H1 (cell line): ENCODE results near the gene CHPF2. TPM values are rescaled to one million over a fixed set of nuclear protein-coding genes. Genes with fewer than 3 reads are reported as not detected.

Experiments used
- CTCF ChIA-PET: fragments of 300-600 bp; sonication (Branson Sonifier 250); formaldehyde crosslinking; loops from one replicate; lab custom pipeline; 2021; ENCODE audit not compliant: partially characterized antibody; lab: Charles Lee
- POLR2A ChIA-PET: fragments of 300-600 bp; sonication (Branson Sonifier 250); formaldehyde crosslinking; loops from one replicate; lab custom pipeline; 2021; ENCODE audit warnings: inconsistent platforms; ENCODE audit not compliant: partially characterized antibody; lab: Charles Lee
- DNase-seq, 2 experiments: peaks; one replicate each; pipeline versions ENCODE4 v3.0.0 to v3.0.0-alpha.2; 2010 to 2022; ENCODE audit warnings: low spot score in 2 of 2, low read depth in 1 of 2, mixed read lengths in 1 of 2
- FAIRE-seq: peaks from 2 replicates; lab custom pipeline; 2011; peaks lifted over from hg19 to GRCh38; lab: Jason Lieb, UNC
- H2AFZ ChIP-seq: 2 replicates; pipeline ENCODE4 v1.8.1; 2012; ENCODE audit warnings: low read length, inconsistent platforms
- H2AK5ac ChIP-seq: 2 replicates; pipeline ENCODE4 v1.6.1; 2013; ENCODE audit warnings: low read depth, low read length
- H2BK120ac ChIP-seq: replicated peaks from 2 replicates; pipeline ENCODE3; 2013; ENCODE audit warnings: low read depth, low read length, inconsistent platforms
- H2BK12ac ChIP-seq: 2 replicates; pipeline ENCODE4 v1.6.1; 2013; ENCODE audit warnings: low read depth, low read length
- H2BK15ac ChIP-seq: 2 replicates; pipeline ENCODE4 v1.6.1; 2013; ENCODE audit warnings: low read length
- H2BK20ac ChIP-seq: 2 replicates; pipeline ENCODE4 v1.6.1; 2013; ENCODE audit warnings: low read length
- H2BK5ac ChIP-seq: 2 replicates; pipeline ENCODE4 v1.6.1; 2013; ENCODE audit warnings: low read depth, low read length
- H3K14ac ChIP-seq: 2 replicates; pipeline ENCODE4 v1.6.1; 2013; ENCODE audit warnings: inconsistent platforms; ENCODE audit not compliant: insufficient read length
- H3K18ac ChIP-seq: 2 replicates; pipeline ENCODE4 v1.6.1; 2013; ENCODE audit warnings: low read length; ENCODE audit errors: extremely low read depth
- H3K23ac ChIP-seq: 2 replicates; pipeline ENCODE4 v1.6.1; 2013; ENCODE audit warnings: inconsistent platforms; ENCODE audit not compliant: insufficient read length
- H3K23me2 ChIP-seq: 2 replicates; pipeline ENCODE4 v1.6.1; 2013; ENCODE audit warnings: low read depth, low read length
- H3K27ac ChIP-seq: 2 replicates; pipeline ENCODE4 v1.6.1; 2011; ENCODE audit warnings: low read depth, low read length, inconsistent platforms
- H3K27me3 ChIP-seq, 4 experiments: replicated peaks in 1 of 4; 1 replicate in 1 of 4; 2 replicates in 3 of 4; pipeline versions ENCODE4 v1.6.1 to v1.8.1; 2011 to 2013; ENCODE audit warnings: low read length in 3 of 4, mild to moderate bottlenecking in 3 of 4, inconsistent platforms in 2 of 4, mixed read lengths in 2 of 4, moderate library complexity in 1 of 4; ENCODE audit not compliant: control insufficient read depth in 3 of 4, insufficient read depth in 3 of 4; ENCODE audit errors: extremely low read depth in 1 of 4
- H3K36me3 ChIP-seq, 4 experiments: 2 replicates each; pipeline versions ENCODE4 v1.6.1 to v1.8.1; 2011 to 2013; ENCODE audit warnings: mild to moderate bottlenecking in 4 of 4, low read length in 3 of 4, moderate library complexity in 2 of 4, control low read depth in 1 of 4, inconsistent platforms in 1 of 4; ENCODE audit not compliant: insufficient read depth in 4 of 4, control insufficient read depth in 2 of 4
- H3K4ac ChIP-seq: replicated peaks from 2 replicates; pipeline ENCODE3; 2013; ENCODE audit warnings: low read length, low read depth, mixed read lengths, inconsistent platforms; ENCODE audit not compliant: insufficient read length
- H3K4me1 ChIP-seq, 4 experiments: replicated peaks in 1 of 4; 1 replicate in 1 of 4; 2 replicates in 3 of 4; pipeline versions ENCODE4 v1.6.1 to v1.8.1; 2011 to 2013; ENCODE audit warnings: low read length in 3 of 4, inconsistent platforms in 2 of 4, mixed read lengths in 1 of 4; ENCODE audit not compliant: insufficient read depth in 4 of 4, control insufficient read depth in 3 of 4
- H3K4me2 ChIP-seq, 2 experiments: 2 replicates each; pipeline versions ENCODE4 v1.6.1 to v1.8.1; 2011 to 2013; ENCODE audit warnings: low read depth in 2 of 2, low read length in 2 of 2, control low read depth in 1 of 2, inconsistent platforms in 1 of 2, mild to moderate bottlenecking in 1 of 2; ENCODE audit not compliant: insufficient read depth in 1 of 2
- H3K4me3 ChIP-seq, 4 experiments: fragments of 200-600, 300-600 bp in 1 of 4; sonication (generic), shearing (Covaris generic), sonication (Bioruptor Twin) in 1 of 4; 2 replicates each; pipeline versions ENCODE4 v1.5.1 to v1.8.1; 2011 to 2016; ENCODE audit warnings: low read length in 4 of 4, low read depth in 3 of 4, control low read depth in 2 of 4, inconsistent platforms in 2 of 4, mild to moderate bottlenecking in 2 of 4, mixed read lengths in 1 of 4, moderate library complexity in 1 of 4; ENCODE audit not compliant: insufficient read depth in 2 of 4; ENCODE audit errors: extremely low read depth in 1 of 4
- H3K56ac ChIP-seq: replicated peaks from 2 replicates; pipeline ENCODE3; 2013; ENCODE audit warnings: low read depth, mild to moderate bottlenecking, mixed read lengths, low read length, inconsistent platforms; ENCODE audit not compliant: insufficient read length
- H3K79me1 ChIP-seq: 2 replicates; pipeline ENCODE4 v1.6.1; 2013; ENCODE audit warnings: low read depth, low read length, control low read depth
- H3K79me2 ChIP-seq, 2 experiments: 2 replicates each; pipeline versions ENCODE4 v1.6.1 to v1.8.1; 2012 to 2013; ENCODE audit warnings: low read length in 2 of 2, mild to moderate bottlenecking in 2 of 2, inconsistent platforms in 1 of 2; ENCODE audit not compliant: insufficient read depth in 2 of 2, control insufficient read depth in 1 of 2
- H3K9ac ChIP-seq, 4 experiments: replicated peaks in 1 of 4; 1 replicate in 1 of 4; 2 replicates in 3 of 4; pipeline versions ENCODE4 v1.6.1 to v1.8.1; 2011 to 2013; ENCODE audit warnings: low read depth in 3 of 4, low read length in 3 of 4, control low read depth in 2 of 4, mild to moderate bottlenecking in 2 of 4, moderate library complexity in 2 of 4, inconsistent platforms in 1 of 4; ENCODE audit errors: extremely low read depth in 1 of 4
- H3K9me3 ChIP-seq, 2 experiments: 2 replicates each; pipeline versions ENCODE4 v1.6.1 to v1.8.1; 2012 to 2013; ENCODE audit warnings: mild to moderate bottlenecking in 2 of 2, moderate library complexity in 2 of 2, control low read depth in 1 of 2, inconsistent platforms in 1 of 2, low read depth in 1 of 2, low read length in 1 of 2, mixed read lengths in 1 of 2; ENCODE audit not compliant: insufficient read depth in 2 of 2
- H4K20me1 ChIP-seq, 2 experiments: replicated peaks in 1 of 2; 2 replicates each; pipeline versions ENCODE3 to v1.8.1; 2011 to 2013; ENCODE audit warnings: inconsistent platforms in 2 of 2, low read length in 2 of 2, mild to moderate bottlenecking in 1 of 2; ENCODE audit not compliant: insufficient read depth in 2 of 2, control insufficient read depth in 1 of 2
- H4K5ac ChIP-seq: 2 replicates; pipeline ENCODE4 v1.6.1; 2013; ENCODE audit warnings: low read length, low read depth, mixed read lengths, inconsistent platforms; ENCODE audit not compliant: insufficient read length
- H4K8ac ChIP-seq: 2 replicates; pipeline ENCODE4 v1.8.0; 2013; ENCODE audit warnings: mild to moderate bottlenecking, moderate library complexity, low read length, inconsistent platforms; ENCODE audit not compliant: insufficient read depth; ENCODE audit errors: extremely low read depth
- H4K91ac ChIP-seq: replicated peaks from 2 replicates; pipeline ENCODE3; 2013; ENCODE audit warnings: low read length, mixed read lengths, inconsistent platforms; ENCODE audit not compliant: insufficient read length
- BCL11A ChIP-seq, 2 experiments: IDR thresholded peaks; one replicate each; pipeline ENCODE4 v1.6.1; 2011; ENCODE audit warnings: low read depth in 2 of 2, low read length in 2 of 2, mild to moderate bottlenecking in 2 of 2
- CEBPB ChIP-seq: IDR thresholded peaks from 2 replicates; pipeline ENCODE4 v1.6.1; 2012; ENCODE audit warnings: low read depth, low read length
- CTBP2 ChIP-seq: IDR thresholded peaks from 2 replicates; pipeline ENCODE4 v1.7.0; 2011; ENCODE audit warnings: borderline replicate concordance, mild to moderate bottlenecking, moderate library complexity, mixed read lengths, low read length; ENCODE audit not compliant: insufficient read depth, insufficient read length
- GTF2F1 ChIP-seq: IDR thresholded peaks from 2 replicates; pipeline ENCODE4 v1.6.1; 2012; ENCODE audit warnings: low read depth, low read length, improper control_type of control experiment, borderline replicate concordance
- HDAC6 ChIP-seq: IDR thresholded peaks from one replicate; pipeline ENCODE4 v1.7.1; 2012; ENCODE audit warnings: low read depth, mild to moderate bottlenecking, inconsistent platforms, low read length, moderate library complexity
- JUND ChIP-seq: IDR thresholded peaks from 2 replicates; pipeline ENCODE4 v1.6.1; 2011; ENCODE audit warnings: mild to moderate bottlenecking, improper control_type of control experiment, low read length
- RBBP5 ChIP-seq: IDR thresholded peaks from 2 replicates; pipeline ENCODE4 v1.7.1; 2012; ENCODE audit warnings: low read depth, mild to moderate bottlenecking, inconsistent platforms, low read length, moderate library complexity, borderline replicate concordance
- RXRA ChIP-seq: IDR thresholded peaks from 2 replicates; pipeline ENCODE4 v1.6.1; 2011; ENCODE audit warnings: low read depth, mild to moderate bottlenecking, low read length, moderate library complexity; ENCODE audit not compliant: insufficient read depth
- SIN3A ChIP-seq, 2 experiments: IDR thresholded peaks in 1 of 2; conservative IDR thresholded peaks in 1 of 2; 2 replicates each; pipeline ENCODE4 v1.6.1; 2011 to 2012; ENCODE audit warnings: low read length in 2 of 2, improper control_type of control experiment in 1 of 2, low read depth in 1 of 2, mild to moderate bottlenecking in 1 of 2
- SP2 ChIP-seq: IDR thresholded peaks from 2 replicates; pipeline ENCODE4 v1.6.1; 2012; ENCODE audit warnings: mild to moderate bottlenecking, low read length, inconsistent platforms
- TAF1 ChIP-seq: IDR thresholded peaks from 2 replicates; pipeline ENCODE4 v1.6.1; 2011; ENCODE audit warnings: mild to moderate bottlenecking, low read depth, low read length
- YY1 ChIP-seq: IDR thresholded peaks from 2 replicates; pipeline ENCODE4 v1.6.1; 2011; ENCODE audit warnings: low read depth, mild to moderate bottlenecking, low read length
- WGBS, 2 experiments: shearing (Covaris generic) in 1 of 2; methylation state at CpG; one replicate each; pipeline versions ENCODE4 v1.1.6 to v1.1.7; 2013 to 2015; ENCODE audit warnings: low lambda C conversion rate in 2 of 2, mixed read lengths in 2 of 2, inconsistent platforms in 1 of 2, low coverage in 1 of 2, missing lambda C conversion rate in 1 of 2; ENCODE audit not compliant: insufficient replicate concordance in 2 of 2, insufficient coverage in 1 of 2, insufficient read length in 1 of 2; ENCODE audit errors: extremely low coverage in 1 of 2, missing lambda C conversion rate in 1 of 2; 5-methylcytosine and 5-hydroxymethylcytosine counted together
- polyA plus RNA-seq, 7 experiments: library from polyadenylated mRNA; depleted of rRNA in 3 of 7; stranded (reverse) in 5 of 7; unstranded in 2 of 7; fragments of >200 nt in 5 of 7; fragments of 200-250 nt in 2 of 7; gene quantifications; 1 replicate in 5 of 7; 2 replicates in 1 of 7; 4 replicates in 1 of 7; pipeline versions ENCODE4 v1.2.1 to v1.2.3, GENCODE V29; 2011 to 2013; ENCODE audit warnings: missing spikeins in 2 of 7, mixed read lengths in 2 of 7
- total RNA-seq: library from RNA; stranded (reverse); fragmentation: NEBNext Ultra II Directional; extraction: Animal tissue kit (Norgen Biotek cat#: 25700); gene quantifications from 2 replicates; pipeline ENCODE4 v1.2.1, GENCODE V29; 2021
- TF ChIP-seq, protein P1 (sequence below): IDR thresholded peaks from 2 replicates; pipeline ENCODE4 v1.6.1; 2012; ENCODE audit warnings: inconsistent platforms

The CHPF2 gene
- total and polyA plus RNA-seq, 2 of the 8 experiments (the other 6 are each of a cell fraction or from before 2014, with no cell fraction given): 14.4 to 20.6 TPM

DNA sequence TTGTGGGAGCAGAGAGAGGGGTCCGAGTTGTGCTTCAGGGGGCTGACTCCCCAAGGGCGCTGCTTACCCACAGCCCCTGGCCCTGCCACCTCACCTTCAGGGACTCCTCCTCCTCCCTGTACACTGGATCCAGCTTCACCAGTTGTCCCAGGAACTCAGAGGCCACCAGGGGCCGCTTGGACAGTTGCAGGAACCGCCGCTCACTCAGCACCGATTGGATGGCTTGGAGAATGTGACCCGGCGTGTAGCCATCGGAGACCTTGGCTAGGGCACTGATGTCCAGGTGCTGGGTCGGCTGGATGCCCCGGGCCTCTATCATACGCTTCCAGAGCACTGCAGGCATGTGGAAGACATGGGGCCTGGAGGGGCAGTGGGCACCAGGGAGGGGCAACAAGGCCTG, 40.7 kb upstream of the CHPF2 start:
- Histone ChIP-seq H3K4ac (no peak overlapping the region), H3K18ac (no peak overlapping the region), H3K36me3 (no peaks in the 10 kb centered on the region), H2BK15ac (no peak overlapping the region), H3K14ac (no peak overlapping the region), H2AK5ac (no peak overlapping the region), H3K79me1 (no peaks in the 10 kb centered on the region), H2BK12ac (no peak overlapping the region), H3K9ac (no peak overlapping the region), H3K4me1 (peaks cover 0 to 3% (median 2%) of the 10 kb centered on the region in 4 experiments; a peak in 2 of 7 replicates), H3K79me2 (no peaks in the 10 kb centered on the region), H3K23ac (no peak overlapping the region), H3K4me2 (no peak overlapping the region), H3K27me3 (peaks cover 0 to 10% (median 0%) of the 10 kb centered on the region in 4 experiments; a peak in 2 of 7 replicates), H4K91ac (no peak overlapping the region), H3K56ac (no peak overlapping the region), H2AFZ (no peak overlapping the region), H4K8ac (no peak overlapping the region), H3K23me2 (no peaks in the 10 kb centered on the region), H4K5ac (no peak overlapping the region), H4K20me1 (no peaks in the 10 kb centered on the region), H2BK120ac (no peak overlapping the region), H3K9me3 (no peaks in the 10 kb centered on the region), H2BK5ac (no peak overlapping the region), H3K4me3 (no peak overlapping the region), H2BK20ac (no peak overlapping the region), H3K27ac (no peak overlapping the region)
- no peak for FAIRE-seq
- POLR2A ChIA-PET: interaction anchor here (1.3 kb wide), 1 partner anchor 19 kb away, joined by 3 read pairs; the partner anchor contains the start of gene H2BK1
- CTCF ChIA-PET: interaction anchor here (0.9 to 2.0 kb wide), 5 partner anchors 9 to 68 kb away, joined by 3 to 5 read pairs (median 4); no protein-coding TSS in a partner anchor
- 94% methylated on average over 12 of the region's 12 CpGs; no CpG with 5 or more reads in 1 of the 2 experiments for WGBS, 2 experiments
- DNase-seq: no peak
- TF ChIP-seq BCL11A (IDR thresholded peaks at IDR 0.05; ENCODE audit: low read depth in 2 of 2, low read length in 2 of 2): no peak
- TF ChIP-seq, protein P1, sequence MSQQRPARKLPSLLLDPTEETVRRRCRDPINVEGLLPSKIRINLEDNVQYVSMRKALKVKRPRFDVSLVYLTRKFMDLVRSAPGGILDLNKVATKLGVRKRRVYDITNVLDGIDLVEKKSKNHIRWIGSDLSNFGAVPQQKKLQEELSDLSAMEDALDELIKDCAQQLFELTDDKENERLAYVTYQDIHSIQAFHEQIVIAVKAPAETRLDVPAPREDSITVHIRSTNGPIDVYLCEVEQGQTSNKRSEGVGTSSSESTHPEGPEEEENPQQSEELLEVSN: no peak
- TF ChIP-seq CEBPB: no peak
- TF ChIP-seq RBBP5: no peak
- TF ChIP-seq HDAC6: no peak
- no peak for TF ChIP-seq TAF1
- no peak for TF ChIP-seq RXRA
- no peak for TF ChIP-seq CTBP2
- TF ChIP-seq YY1: no peak
- TF ChIP-seq SP2: no peak
- TF ChIP-seq JUND: no peak
- no peak for TF ChIP-seq SIN3A (conservative IDR thresholded peaks at IDR 0.05 in 1 of 2, IDR thresholded peaks at IDR 0.05 in 1 of 2; ENCODE audit: low read depth in 1 of 2, low read length in 2 of 2)
- TF ChIP-seq GTF2F1: no peak
